Measurements from ENCODE around the gene HYAL1. TPM values are rescaled to one million over a fixed set of nuclear protein-coding genes. Genes with fewer than 3 reads are reported as not detected.

The HYAL1 gene
- total RNA-seq, 4 donors from 2014 or later, result 1.8 to 13.8 (median 3.8) TPM

DNA sequence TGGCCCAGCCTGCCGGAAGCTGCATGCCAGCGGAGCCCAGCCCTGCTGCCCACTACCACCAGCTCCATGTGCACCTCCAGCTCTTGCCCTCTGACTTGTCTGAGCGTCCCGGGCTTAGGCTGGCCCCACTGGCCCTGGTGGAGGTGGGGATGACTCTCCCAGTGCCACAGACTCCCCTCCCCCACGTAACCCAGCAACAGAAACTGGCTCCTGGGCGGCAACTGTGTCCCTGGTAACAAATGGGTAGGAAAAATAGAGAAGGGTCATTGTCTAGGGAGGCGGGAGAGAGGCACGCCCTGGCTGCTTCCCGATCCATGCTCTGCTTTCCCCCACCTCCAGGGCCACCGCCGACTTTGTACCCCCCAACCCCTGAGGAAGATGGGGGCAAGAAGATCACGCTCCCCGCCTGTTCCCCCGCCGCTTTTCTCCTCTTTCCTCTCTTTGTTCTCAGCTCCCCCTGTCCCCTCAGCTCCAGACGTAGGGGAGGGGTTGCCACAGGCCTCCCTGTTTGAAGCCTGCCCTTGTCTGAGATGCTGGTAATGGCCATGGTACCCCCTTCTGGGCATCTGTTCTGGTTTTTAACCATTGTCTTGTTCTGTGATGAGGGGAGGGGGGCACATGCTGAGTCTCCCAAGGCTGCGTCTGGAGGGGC, 45.2 kb downstream of the HYAL1 start:
- H3K27ac ChIP-seq, result peak overlapping the region; percentile 94 to 97 (median 96)

DNA sequence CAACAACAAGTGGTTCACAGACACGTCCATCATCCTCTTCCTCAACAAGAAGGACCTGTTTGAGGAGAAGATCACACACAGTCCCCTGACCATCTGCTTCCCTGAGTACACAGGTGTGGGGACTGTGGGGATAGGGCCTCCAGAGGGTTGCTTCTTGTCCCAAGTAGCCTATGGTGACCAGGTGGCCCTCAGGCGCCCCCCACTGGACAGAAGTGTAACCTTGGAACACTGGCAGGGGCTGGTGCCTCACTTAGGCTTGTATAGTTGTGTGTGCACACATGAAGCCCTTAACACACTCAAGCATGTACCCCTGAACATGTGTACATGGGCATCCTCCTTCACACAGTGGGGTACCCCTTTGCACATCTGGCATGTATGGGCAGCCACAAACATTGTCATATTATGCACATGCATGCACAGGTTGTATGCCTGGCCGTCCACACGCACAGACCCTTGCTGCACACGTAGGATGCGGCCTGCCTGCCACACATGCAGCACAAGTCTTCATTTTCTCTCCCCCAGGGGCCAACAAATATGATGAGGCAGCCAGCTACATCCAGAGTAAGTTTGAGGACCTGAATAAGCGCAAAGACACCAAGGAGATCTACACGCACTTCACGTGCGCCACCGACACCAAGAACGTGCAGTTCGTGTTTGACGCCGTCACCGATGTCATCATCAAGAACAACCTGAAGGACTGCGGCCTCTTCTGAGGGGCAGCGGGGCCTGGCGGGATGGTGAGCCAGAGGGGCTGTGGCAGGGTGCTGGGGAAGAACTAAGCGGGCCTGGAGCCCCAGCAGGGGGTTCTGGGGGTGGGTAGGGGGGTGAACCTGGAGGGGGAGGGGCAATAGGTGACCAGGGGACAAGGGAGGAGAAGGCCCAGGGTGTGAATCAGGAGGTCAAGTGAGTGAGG, 46.1 kb downstream of the HYAL1 start:
- H3K9me3 ChIP-seq, result no peaks in the 10 kb centered on the region
- no peak overlapping the region for H3K27ac ChIP-seq
- in situ Hi-C loops (cut with MboI; ENCODE audit: low pct_ligation_motif_present in 1 of 4, low pct_unique_long_range_greater_than_20kb in 1 of 4, low sequenced_read_pairs in 3 of 4), result no loop called here
- no peaks in the 10 kb centered on the region for H3K27me3 ChIP-seq
- no peak overlapping the region for H3K4me3 ChIP-seq
- 90 to 93% methylated on average over 3 to 20 of the region's 20 CpGs for WGBS, 2 donors (ENCODE audit: low coverage in 1 of 2)
- TF ChIP-seq, protein P1, sequence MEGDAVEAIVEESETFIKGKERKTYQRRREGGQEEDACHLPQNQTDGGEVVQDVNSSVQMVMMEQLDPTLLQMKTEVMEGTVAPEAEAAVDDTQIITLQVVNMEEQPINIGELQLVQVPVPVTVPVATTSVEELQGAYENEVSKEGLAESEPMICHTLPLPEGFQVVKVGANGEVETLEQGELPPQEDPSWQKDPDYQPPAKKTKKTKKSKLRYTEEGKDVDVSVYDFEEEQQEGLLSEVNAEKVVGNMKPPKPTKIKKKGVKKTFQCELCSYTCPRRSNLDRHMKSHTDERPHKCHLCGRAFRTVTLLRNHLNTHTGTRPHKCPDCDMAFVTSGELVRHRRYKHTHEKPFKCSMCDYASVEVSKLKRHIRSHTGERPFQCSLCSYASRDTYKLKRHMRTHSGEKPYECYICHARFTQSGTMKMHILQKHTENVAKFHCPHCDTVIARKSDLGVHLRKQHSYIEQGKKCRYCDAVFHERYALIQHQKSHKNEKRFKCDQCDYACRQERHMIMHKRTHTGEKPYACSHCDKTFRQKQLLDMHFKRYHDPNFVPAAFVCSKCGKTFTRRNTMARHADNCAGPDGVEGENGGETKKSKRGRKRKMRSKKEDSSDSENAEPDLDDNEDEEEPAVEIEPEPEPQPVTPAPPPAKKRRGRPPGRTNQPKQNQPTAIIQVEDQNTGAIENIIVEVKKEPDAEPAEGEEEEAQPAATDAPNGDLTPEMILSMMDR (IDR thresholded peaks at IDR 0.05), result peak; percentile 35 to 60 (median 46)
- TF ChIP-seq EP300 (IDR thresholded peaks at IDR 0.05; ENCODE audit: low read depth), result no peak
- H3K36me3 ChIP-seq, result peaks cover 0 to 13% (median 6%) of the 10 kb centered on the region in 4 donors
- intact Hi-C loops (cut with DNase I; ENCODE audit: low total_unique reads), result no loop called here
- H3K4me1 ChIP-seq, result peaks cover 5 to 34% (median 16%) of the 10 kb centered on the region in 4 donors
- DNase-seq, result peak; percentile 64

More for the DNA sequence above, 45.2 kb downstream of the HYAL1 start:
- H3K4me1 ChIP-seq, result peaks cover 5 to 34% (median 16%) of the 10 kb centered on the region in 4 donors
- no peaks in the 10 kb centered on the region for H3K27me3 ChIP-seq
- TF ChIP-seq EP300 (IDR thresholded peaks at IDR 0.05; ENCODE audit: low read depth), result no peak
- no peak for TF ChIP-seq POLR2AphosphoS5 (IDR thresholded peaks at IDR 0.05)
- TF ChIP-seq, protein P1 (IDR thresholded peaks at IDR 0.05), result no peak
- no peak for TF ChIP-seq POLR2A (IDR thresholded peaks at IDR 0.05)
- H3K9me3 ChIP-seq, result no peaks in the 10 kb centered on the region
- intact Hi-C loops (cut with DNase I; ENCODE audit: low total_unique reads), result no loop called here
- WGBS, 2 donors (ENCODE audit: low coverage in 1 of 2), result 85% methylated on average over 16 of the region's 17 CpGs; no CpG with 5 or more reads in 1 of the 2 donors
- in situ Hi-C loops (cut with MboI; ENCODE audit: low pct_ligation_motif_present in 1 of 4, low pct_unique_long_range_greater_than_20kb in 1 of 4, low sequenced_read_pairs in 3 of 4), result no loop called here
- DNase-seq, result no peak
- no peak overlapping the region for H3K4me3 ChIP-seq
- peaks cover 0 to 12% (median 3%) of the 10 kb centered on the region in 4 donors for H3K36me3 ChIP-seq

DNA sequence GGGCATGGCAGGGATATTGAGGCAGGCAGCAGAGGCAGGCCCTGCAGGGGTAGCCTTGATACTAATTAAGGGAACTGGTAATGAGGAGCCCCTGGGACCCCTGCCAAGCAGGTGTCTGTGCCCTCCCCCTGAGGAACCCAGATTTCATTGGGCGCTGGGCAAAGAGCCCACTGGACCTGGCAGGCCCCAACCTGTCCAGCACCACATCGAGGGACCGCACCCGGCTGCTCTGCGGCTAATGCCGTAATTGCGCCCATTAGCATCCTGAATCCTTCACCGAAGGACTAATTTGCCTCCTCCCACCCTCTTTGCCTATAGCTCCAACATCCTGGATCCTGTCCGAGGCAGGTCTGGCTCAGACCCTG, 48.1 kb downstream of the HYAL1 start:
- Histone ChIP-seq H3K36me3 (peaks cover 0 to 16% (median 6%) of the 10 kb centered on the region in 4 donors), H3K4me1 (peaks cover 0 to 34% (median 11%) of the 10 kb centered on the region in 4 donors), H3K9me3 (no peaks in the 10 kb centered on the region), H3K27me3 (no peaks in the 10 kb centered on the region), H3K27ac (peak overlapping the region; percentile 44 to 76 (median 60)), H3K4me3 (no peak overlapping the region)
- TF ChIP-seq POLR2A (IDR thresholded peaks at IDR 0.05) (no peak), POLR2AphosphoS5 (IDR thresholded peaks at IDR 0.05) (no peak), EP300 (IDR thresholded peaks at IDR 0.05; ENCODE audit: low read depth) (no peak)
- TF ChIP-seq, protein P1 (IDR thresholded peaks at IDR 0.05), result no peak
- in situ Hi-C loops (cut with MboI; ENCODE audit: low pct_ligation_motif_present in 1 of 4, low pct_unique_long_range_greater_than_20kb in 1 of 4, low sequenced_read_pairs in 3 of 4), result no loop called here
- WGBS, 2 donors (ENCODE audit: low coverage in 1 of 2), result 95% methylated on average over 8 of the region's 9 CpGs; no CpG with 5 or more reads in 1 of the 2 donors
- intact Hi-C loops (cut with DNase I; ENCODE audit: low total_unique reads), result no loop called here
- no peak for DNase-seq

DNA sequence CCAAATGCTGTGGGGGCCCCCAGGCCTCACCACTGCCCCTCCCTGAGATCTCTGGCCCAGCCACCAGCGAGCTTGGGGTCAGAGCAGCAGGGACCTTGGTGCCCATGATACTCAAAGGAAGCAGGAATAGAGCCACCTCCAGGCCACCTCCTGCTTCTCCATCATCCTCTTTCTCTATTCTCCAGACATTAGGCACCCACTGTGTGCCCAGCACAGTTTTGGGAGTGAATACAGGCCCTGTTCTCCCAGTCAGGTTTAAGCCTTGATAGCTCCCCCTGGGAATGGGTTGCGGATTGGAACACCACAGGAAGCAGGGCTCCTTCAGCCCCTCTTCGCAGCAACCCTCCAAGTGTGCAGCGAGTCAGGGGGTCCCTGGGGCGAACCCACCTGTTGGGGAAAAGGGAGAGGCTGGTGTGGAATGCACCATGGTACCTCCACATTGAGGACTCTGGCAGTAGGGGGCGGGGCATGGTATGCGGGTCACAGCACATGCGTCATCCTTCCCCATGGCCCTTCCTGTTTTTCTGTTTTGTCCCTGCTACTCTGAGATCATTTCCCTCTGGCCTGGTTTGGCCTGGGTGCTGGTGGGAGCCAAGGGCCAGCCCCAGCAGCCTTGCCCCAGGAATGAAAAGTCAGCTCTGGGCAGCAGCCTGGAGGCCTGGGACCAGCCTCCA, 48.7 kb downstream of the HYAL1 start:
- in situ Hi-C loops (cut with MboI; ENCODE audit: low pct_ligation_motif_present in 1 of 4, low pct_unique_long_range_greater_than_20kb in 1 of 4, low sequenced_read_pairs in 3 of 4), result no loop called here
- H3K4me1 ChIP-seq, result peaks cover 2 to 35% (median 7%) of the 10 kb centered on the region in 4 donors
- DNase-seq, result no peak
- H3K9me3 ChIP-seq, result no peaks in the 10 kb centered on the region
- TF ChIP-seq, protein P1 (IDR thresholded peaks at IDR 0.05), result no peak
- TF ChIP-seq POLR2A (IDR thresholded peaks at IDR 0.05) (no peak), POLR2AphosphoS5 (IDR thresholded peaks at IDR 0.05) (no peak), EP300 (IDR thresholded peaks at IDR 0.05; ENCODE audit: low read depth) (no peak)
- intact Hi-C loops (cut with DNase I; ENCODE audit: low total_unique reads), result no loop called here
- no peaks in the 10 kb centered on the region for H3K27me3 ChIP-seq
- WGBS, 2 donors (ENCODE audit: low coverage in 1 of 2), result 84% methylated on average over 8 of the region's 8 CpGs; no CpG with 5 or more reads in 1 of the 2 donors
- H3K27ac ChIP-seq, result peak overlapping the region; percentile 44 to 76 (median 63)
- no peak overlapping the region for H3K4me3 ChIP-seq
- peaks cover 0 to 16% (median 6%) of the 10 kb centered on the region in 4 donors for H3K36me3 ChIP-seq

Measured in transverse colon (tissue), 4 donors.